ENCODE data around the gene NAA16. TPM values are rescaled to one million over a fixed set of nuclear protein-coding genes. Genes with fewer than 3 reads are reported as not detected.
"Not testable (repeated sequence)": the region's sequence is repeated elsewhere in the genome, so short reads cannot be mapped to it uniquely, and the experiment has no call there.

NAA16 gene
- total RNA-seq, 2 donors from 2014 or later = 6.6 to 10.0 TPM

GRCh38 chr13:41352935-41353840 is 42.1 kb downstream of the NAA16 start:
- H3K36me3 ChIP-seq = no peaks in the 10 kb centered on the region
- no peaks in the 10 kb centered on the region for H3K9me3 ChIP-seq
- no peak overlapping the region for H3K4me3 ChIP-seq
- no peak overlapping the region for H3K27ac ChIP-seq
- H3K27me3 ChIP-seq = no peaks in the 10 kb centered on the region
- TF ChIP-seq, protein P1, sequence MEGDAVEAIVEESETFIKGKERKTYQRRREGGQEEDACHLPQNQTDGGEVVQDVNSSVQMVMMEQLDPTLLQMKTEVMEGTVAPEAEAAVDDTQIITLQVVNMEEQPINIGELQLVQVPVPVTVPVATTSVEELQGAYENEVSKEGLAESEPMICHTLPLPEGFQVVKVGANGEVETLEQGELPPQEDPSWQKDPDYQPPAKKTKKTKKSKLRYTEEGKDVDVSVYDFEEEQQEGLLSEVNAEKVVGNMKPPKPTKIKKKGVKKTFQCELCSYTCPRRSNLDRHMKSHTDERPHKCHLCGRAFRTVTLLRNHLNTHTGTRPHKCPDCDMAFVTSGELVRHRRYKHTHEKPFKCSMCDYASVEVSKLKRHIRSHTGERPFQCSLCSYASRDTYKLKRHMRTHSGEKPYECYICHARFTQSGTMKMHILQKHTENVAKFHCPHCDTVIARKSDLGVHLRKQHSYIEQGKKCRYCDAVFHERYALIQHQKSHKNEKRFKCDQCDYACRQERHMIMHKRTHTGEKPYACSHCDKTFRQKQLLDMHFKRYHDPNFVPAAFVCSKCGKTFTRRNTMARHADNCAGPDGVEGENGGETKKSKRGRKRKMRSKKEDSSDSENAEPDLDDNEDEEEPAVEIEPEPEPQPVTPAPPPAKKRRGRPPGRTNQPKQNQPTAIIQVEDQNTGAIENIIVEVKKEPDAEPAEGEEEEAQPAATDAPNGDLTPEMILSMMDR (IDR thresholded peaks at IDR 0.05) = peak; percentile 76 to 86
- H3K4me1 ChIP-seq = no peaks in the 10 kb centered on the region
- no peak for DNase-seq (ENCODE audit: low spot score)

DNA sequence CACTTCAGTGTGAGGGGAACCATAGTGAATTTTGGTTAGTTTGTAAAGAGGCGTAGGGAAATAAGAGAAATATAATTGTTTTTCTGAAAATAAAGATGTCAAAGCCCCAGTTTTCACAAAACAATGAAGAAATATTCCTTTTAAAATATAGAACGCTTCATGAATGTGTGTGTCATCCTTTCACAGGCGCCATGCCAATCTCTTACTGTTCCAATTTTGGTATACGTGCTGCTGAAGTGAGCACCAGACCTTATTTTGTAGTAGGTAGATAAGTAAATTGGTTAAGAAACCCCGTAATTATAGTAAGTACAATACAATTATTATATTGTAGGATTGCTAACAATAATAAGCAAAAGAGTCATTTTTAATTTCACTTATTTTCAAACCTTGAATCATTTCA is 43.3 kb downstream of the NAA16 start:
- no peaks in the 10 kb centered on the region for H3K9me3 ChIP-seq

GRCh38 chr13:41356385-41356648 is 45.2 kb downstream of the NAA16 start:
- H3K9me3 ChIP-seq; H3K27ac ChIP-seq; H3K4me3 ChIP-seq; DNase-seq (ENCODE audit: low spot score); H3K36me3 ChIP-seq; H3K27me3 ChIP-seq; H3K4me1 ChIP-seq: not testable (repeated sequence)

More for the DNA sequence above, 43.3 kb downstream of the NAA16 start:
- no peak for DNase-seq (ENCODE audit: low spot score)
- Histone ChIP-seq H3K27me3 (no peaks in the 10 kb centered on the region), H3K36me3 (no peaks in the 10 kb centered on the region), H3K4me3 (no peak overlapping the region), H3K27ac (no peak overlapping the region), H3K4me1 (no peaks in the 10 kb centered on the region)
- TF ChIP-seq, protein P1 (IDR thresholded peaks at IDR 0.05) = no peak

- Histone ChIP-seq H3K4me1 (no peaks in the 10 kb centered on the region), H3K4me3 (no peak overlapping the region), H3K27ac (no peak overlapping the region)
These were observed 45.7 kb downstream of the NAA16 start for GRCh38 chr13:41356786-41357185.

DNA sequence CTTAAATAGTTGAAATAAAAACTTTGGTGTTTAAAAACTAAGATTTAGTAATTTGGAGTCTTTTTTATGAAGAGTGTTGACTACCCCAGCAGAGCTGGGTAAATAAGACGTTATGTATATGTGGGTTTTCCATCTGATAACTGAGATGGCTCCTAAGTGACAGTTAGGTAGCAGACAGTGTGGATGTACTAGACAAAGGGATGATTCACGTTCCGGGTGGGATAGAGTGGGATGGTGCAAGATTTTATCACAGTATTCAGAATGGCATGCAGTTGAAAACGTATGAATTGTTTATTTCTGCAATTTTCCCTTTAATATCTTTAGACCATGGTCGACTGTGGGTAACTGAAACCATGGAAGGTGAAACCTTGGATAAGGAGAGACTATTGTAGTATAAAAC is 50.4 kb downstream of the NAA16 start:
- H3K4me3 ChIP-seq = no peak overlapping the region
- H3K9me3 ChIP-seq = no peaks in the 10 kb centered on the region
- no peak for DNase-seq (ENCODE audit: low spot score)
- H3K27ac ChIP-seq = no peak overlapping the region
- H3K36me3 ChIP-seq = peaks cover 20% of the 10 kb centered on the region
- H3K4me1 ChIP-seq = no peaks in the 10 kb centered on the region
- H3K27me3 ChIP-seq = no peaks in the 10 kb centered on the region
- TF ChIP-seq, protein P1 (IDR thresholded peaks at IDR 0.05) = no peak

More at GRCh38 chr13:41356786-41357185, 45.7 kb downstream of the NAA16 start:
- DNase-seq (ENCODE audit: low spot score) = no peak
- Histone ChIP-seq H3K9me3 (no peaks in the 10 kb centered on the region), H3K36me3 (peaks cover 7% of the 10 kb centered on the region), H3K27me3 (no peaks in the 10 kb centered on the region)
- TF ChIP-seq, protein P1 (IDR thresholded peaks at IDR 0.05) = no peak

GRCh38 chr13:41364043-41364442 is 53.0 kb downstream of the NAA16 start:
- H3K27me3 ChIP-seq = no peaks in the 10 kb centered on the region
- H3K9me3 ChIP-seq = no peaks in the 10 kb centered on the region
- H3K4me3 ChIP-seq = no peak overlapping the region
- no peak for DNase-seq (ENCODE audit: low spot score)
- TF ChIP-seq, protein P1 (IDR thresholded peaks at IDR 0.05) = no peak
- H3K4me1 ChIP-seq = no peaks in the 10 kb centered on the region
- no peak overlapping the region for H3K27ac ChIP-seq
- H3K36me3 ChIP-seq = peaks cover 37% of the 10 kb centered on the region

Data from right atrium auricular region (tissue), 2 donors.